HepG2 (cell line): ENCODE results near the gene CEP68. TPM values are rescaled to one million over a fixed set of nuclear protein-coding genes. Genes with fewer than 3 reads are reported as not detected.
A peak's percentile ranks its signal among the peaks of the same experiment; 100 is the strongest.

Experiments
- ATF5 ChIP-seq: sonication (generic); formaldehyde crosslinking; IDR thresholded peaks from 2 replicates; pipeline ENCODE4 v1.4.0; 2020; ENCODE audit warnings: mild to moderate bottlenecking, low read depth, missing genetic modification reagents
- BCL6 ChIP-seq: IDR thresholded peaks from 2 replicates; pipeline ENCODE4 v1.6.1; 2016; ENCODE audit warnings: missing genetic modification reagents, missing compliant biosample characterization
- CREB1 ChIP-seq, 2 experiments: fragments of 450-650 bp in 1 of 2; IDR thresholded peaks; 2 replicates each; pipeline ENCODE4 v1.6.1; 2016 to 2017; ENCODE audit warnings: control low read depth in 1 of 2, mild to moderate bottlenecking in 1 of 2, missing compliant biosample characterization in 1 of 2, missing genetic modification characterization in 1 of 2
- CSRNP1 ChIP-seq: sonication (generic); formaldehyde crosslinking; IDR thresholded peaks from 2 replicates; pipeline ENCODE4 v1.8.1; 2023; ENCODE audit warnings: mild to moderate bottlenecking, missing genetic modification reagents
- FOXA3 ChIP-seq: IDR thresholded peaks from 2 replicates; pipeline ENCODE4 v1.6.1; 2016; ENCODE audit warnings: missing genetic modification reagents, missing compliant biosample characterization
- GFI1 ChIP-seq: sonication (generic); formaldehyde crosslinking; IDR thresholded peaks from 2 replicates; pipeline ENCODE4 v1.5.0; 2020; ENCODE audit warnings: missing genetic modification reagents, mild to moderate bottlenecking, borderline replicate concordance
- HNRNPL ChIP-seq: fragments of 200-400 bp; formaldehyde crosslinking; IDR thresholded peaks from 2 replicates; pipeline ENCODE4 v1.6.1; 2017; ENCODE audit warnings: mild to moderate bottlenecking, low read depth, low read length
- IRX3 ChIP-seq: sonication (generic); formaldehyde crosslinking; IDR thresholded peaks from 2 replicates; pipeline ENCODE4 v1.8.1; 2023; ENCODE audit warnings: mild to moderate bottlenecking, low read depth, missing genetic modification reagents, borderline replicate concordance
- MXD4 ChIP-seq: IDR thresholded peaks from 2 replicates; pipeline ENCODE4 v1.6.1; 2016; ENCODE audit warnings: mild to moderate bottlenecking, missing biosample characterization, missing genetic modification reagents
- NFIB ChIP-seq: sonication (generic); formaldehyde crosslinking; IDR thresholded peaks from 2 replicates; pipeline ENCODE4 v1.9.0; 2021; ENCODE audit warnings: missing genetic modification reagents, mild to moderate bottlenecking, borderline replicate concordance
- PCBP1 ChIP-seq: fragments of 200-400 bp; formaldehyde crosslinking; IDR thresholded peaks from 2 replicates; pipeline ENCODE4 v1.6.1; 2017; ENCODE audit warnings: mild to moderate bottlenecking, low read depth, low read length, borderline replicate concordance
- PRMT3 ChIP-seq: sonication (generic); formaldehyde crosslinking; IDR thresholded peaks from 2 replicates; pipeline ENCODE4 v1.8.1; 2022; ENCODE audit warnings: low read depth, mild to moderate bottlenecking, moderate library complexity, missing genetic modification reagents, borderline replicate concordance
- PRPF4 ChIP-seq: fragments of 200-400 bp; formaldehyde crosslinking; IDR thresholded peaks from 2 replicates; pipeline ENCODE4 v1.6.1; 2016; ENCODE audit warnings: low read length, low read depth; ENCODE audit not compliant: poor library complexity, severe bottlenecking
- RARA ChIP-seq: IDR thresholded peaks from 2 replicates; pipeline ENCODE4 v1.6.1; 2016; ENCODE audit warnings: missing genetic modification reagents, missing compliant biosample characterization
- SAFB2 ChIP-seq: sonication (generic); formaldehyde crosslinking; IDR thresholded peaks from 2 replicates; pipeline ENCODE4 v1.5.1; 2020; ENCODE audit warnings: missing genetic modification reagents, low read depth, mild to moderate bottlenecking, borderline replicate concordance
- SP140L ChIP-seq: sonication (generic); formaldehyde crosslinking; IDR thresholded peaks from 2 replicates; pipeline ENCODE4 v1.4.0; 2020; ENCODE audit warnings: missing genetic modification reagents, borderline replicate concordance
- STAT5B ChIP-seq: sonication (generic); formaldehyde crosslinking; IDR thresholded peaks from 2 replicates; pipeline ENCODE4 v1.4.0; 2020; ENCODE audit warnings: missing genetic modification reagents
- U2AF2 ChIP-seq: fragments of 200-400 bp; formaldehyde crosslinking; IDR thresholded peaks from 2 replicates; pipeline ENCODE4 v1.6.1; 2017; ENCODE audit warnings: low read depth, mild to moderate bottlenecking, low read length
- ZFX ChIP-seq: sonication (generic); formaldehyde crosslinking; IDR thresholded peaks from 2 replicates; pipeline ENCODE4 v1.4.0; 2020; ENCODE audit warnings: mild to moderate bottlenecking, low read depth, missing genetic modification reagents, moderate library complexity
- ZNF10 ChIP-seq: sonication (generic); formaldehyde crosslinking; IDR thresholded peaks from 2 replicates; pipeline ENCODE4 v1.4.0; 2020; ENCODE audit warnings: mild to moderate bottlenecking, low read depth, missing genetic modification reagents, borderline replicate concordance
- ZNF30 ChIP-seq: sonication (generic); formaldehyde crosslinking; IDR thresholded peaks from 2 replicates; pipeline ENCODE4 v1.5.0; 2020; ENCODE audit warnings: mild to moderate bottlenecking, missing genetic modification reagents
- ZNF552 ChIP-seq: sonication (generic); formaldehyde crosslinking; IDR thresholded peaks from 2 replicates; pipeline ENCODE4 v1.9.0; 2022; ENCODE audit warnings: missing genetic modification reagents, mild to moderate bottlenecking, borderline replicate concordance
- ZNF557 ChIP-seq: sonication (generic); formaldehyde crosslinking; IDR thresholded peaks from 2 replicates; pipeline ENCODE4 v1.4.0; 2020; ENCODE audit warnings: missing genetic modification reagents
- ZNF749 ChIP-seq: sonication (generic); formaldehyde crosslinking; IDR thresholded peaks from 2 replicates; pipeline ENCODE4 v1.8.0; 2022; ENCODE audit warnings: mild to moderate bottlenecking, missing genetic modification reagents, moderate library complexity, borderline replicate concordance
- ZSCAN31 ChIP-seq: sonication (generic); formaldehyde crosslinking; IDR thresholded peaks from 2 replicates; pipeline ENCODE4 v1.5.0; 2020; ENCODE audit warnings: low read depth, mild to moderate bottlenecking, missing genetic modification reagents
- ZXDC ChIP-seq: sonication (generic); formaldehyde crosslinking; IDR thresholded peaks from 2 replicates; pipeline ENCODE4 v1.5.0; 2020; ENCODE audit warnings: mild to moderate bottlenecking, missing genetic modification reagents
- polyA plus RNA-seq, 8 experiments: library from polyadenylated mRNA; depleted of rRNA in 3 of 8; stranded (reverse) in 7 of 8; unstranded in 1 of 8; fragments of >200 nt; fragmentation: Illumina TruSeq in 4 of 8; extraction: Trizol in 4 of 8; gene quantifications; 2 replicates each; pipeline versions ENCODE4 v1.2.1 to v1.2.3, GENCODE V29; 2011 to 2016; ENCODE audit warnings: low read depth in 4 of 8, missing spikeins in 1 of 8, mixed read lengths in 1 of 8; ENCODE audit not compliant: insufficient read depth in 1 of 8
- total RNA-seq, 5 experiments: library from RNA; depleted of rRNA; stranded (reverse); fragments of >200 nt; fragmentation: Illumina TruSeq; extraction: Trizol; gene quantifications; 2 replicates each; pipeline ENCODE4 v1.2.3, GENCODE V29; 2016; ENCODE audit warnings: low read depth in 1 of 5

Gene CEP68
- total and polyA plus RNA-seq, 2 of the 13 experiments (the other 11 are each of a cell fraction or from before 2014, with no cell fraction given): 5.7 to 9.3 TPM

GRCh38 chr2:65054749-65055421 is 1.3 kb upstream of the CEP68 start (continued):
- no peak for TF ChIP-seq ZXDC (CRISPR knock-in tag)
- no peak for TF ChIP-seq U2AF2
- TF ChIP-seq CSRNP1: no peak
- TF ChIP-seq RARA: peak; percentile 32; the same call in 1 of the 2 replicates
- no peak for TF ChIP-seq ZFX
- 0 out of 2 replicates have a peak, but pooled peaks have one; percentile 27 for TF ChIP-seq MXD4 (CRISPR knock-in tag)
- no peak for TF ChIP-seq ZNF552 (CRISPR knock-in tag)
- TF ChIP-seq SP140L (CRISPR knock-in tag): no peak
- TF ChIP-seq ZNF749 (CRISPR knock-in tag): no peak
- 0 out of 2 replicates have a peak, but pooled peaks have one; percentile 7 for TF ChIP-seq BCL6 (CRISPR knock-in tag)
- no peak for TF ChIP-seq CREB1 (IDR thresholded peaks at IDR 0.05)
- peak; percentile 37; the same call in 1 of the 2 replicates for TF ChIP-seq CREB1 (CRISPR knock-in tag; IDR thresholded peaks at IDR 0.05)
- no peak for TF ChIP-seq PRMT3 (CRISPR knock-in tag)
- no peak for TF ChIP-seq SAFB2
- TF ChIP-seq IRX3 (CRISPR knock-in tag): no peak
- no peak for TF ChIP-seq GFI1 (CRISPR knock-in tag)
- no peak for TF ChIP-seq ATF5 (CRISPR knock-in tag)
- TF ChIP-seq ZSCAN31 (CRISPR knock-in tag): no peak
- no peak for TF ChIP-seq PRPF4
- no peak for TF ChIP-seq ZNF10 (CRISPR knock-in tag)
- TF ChIP-seq HNRNPL: no peak
- no peak for TF ChIP-seq ZNF30
- TF ChIP-seq NFIB: no peak
- TF ChIP-seq STAT5B: no peak
- TF ChIP-seq PCBP1: no peak
- TF ChIP-seq ZNF557: no peak
- TF ChIP-seq FOXA3 (CRISPR knock-in tag): peak; percentile 22; the same call in 1 of the 2 replicates
